Measurements from ENCODE around the gene TFB1M.

TFB1M gene

DNA sequence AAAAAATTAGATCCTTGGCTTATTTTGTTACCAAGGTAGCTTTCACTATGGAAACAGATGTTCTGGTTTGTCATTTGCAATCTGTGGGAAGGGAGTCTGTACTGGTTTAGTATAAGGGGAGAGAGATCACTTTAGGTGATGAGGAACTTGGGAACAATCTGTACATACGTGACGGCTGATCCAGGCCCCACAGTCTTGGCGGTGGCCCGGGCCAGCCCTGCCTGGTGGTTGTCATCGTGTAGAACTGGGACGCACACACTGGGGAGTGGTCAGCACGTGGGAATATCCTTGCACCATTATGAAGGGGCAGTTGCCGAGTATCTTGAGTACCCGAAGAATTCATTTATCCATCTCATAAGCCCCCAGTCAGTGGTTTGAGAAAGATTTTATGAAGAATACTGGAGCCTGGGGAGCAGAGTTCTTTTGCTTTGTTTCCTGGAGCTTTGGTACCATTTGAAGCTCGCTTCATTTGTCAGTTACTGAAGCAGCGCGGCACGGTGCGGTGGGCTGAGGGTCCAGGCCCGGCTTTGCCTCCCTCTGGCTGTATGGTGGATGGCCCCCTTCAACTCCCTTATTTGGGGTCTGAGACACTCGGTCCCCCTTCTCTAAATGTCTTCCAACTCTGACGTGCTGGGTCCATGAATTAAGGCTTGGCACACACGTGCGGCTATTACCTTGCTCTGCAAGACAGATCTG is 73.2 kb downstream of the TFB1M start:
- Histone ChIP-seq H3K36me3 (no peaks in the 10 kb centered on the region), H3K27me3 (no peaks in the 10 kb centered on the region), H3K4me3 (ENCODE audit: low read depth in 1 of 2, low read length in 1 of 2) (no peak overlapping the region), H3K9me3 (no peaks in the 10 kb centered on the region), H3K27ac (no peak overlapping the region), H3K4me1 (ENCODE audit: control insufficient read depth in 1 of 2, insufficient read depth in 1 of 2, low read depth in 1 of 2, low read length in 1 of 2) (no peaks in the 10 kb centered on the region)
- TF ChIP-seq, protein P1, sequence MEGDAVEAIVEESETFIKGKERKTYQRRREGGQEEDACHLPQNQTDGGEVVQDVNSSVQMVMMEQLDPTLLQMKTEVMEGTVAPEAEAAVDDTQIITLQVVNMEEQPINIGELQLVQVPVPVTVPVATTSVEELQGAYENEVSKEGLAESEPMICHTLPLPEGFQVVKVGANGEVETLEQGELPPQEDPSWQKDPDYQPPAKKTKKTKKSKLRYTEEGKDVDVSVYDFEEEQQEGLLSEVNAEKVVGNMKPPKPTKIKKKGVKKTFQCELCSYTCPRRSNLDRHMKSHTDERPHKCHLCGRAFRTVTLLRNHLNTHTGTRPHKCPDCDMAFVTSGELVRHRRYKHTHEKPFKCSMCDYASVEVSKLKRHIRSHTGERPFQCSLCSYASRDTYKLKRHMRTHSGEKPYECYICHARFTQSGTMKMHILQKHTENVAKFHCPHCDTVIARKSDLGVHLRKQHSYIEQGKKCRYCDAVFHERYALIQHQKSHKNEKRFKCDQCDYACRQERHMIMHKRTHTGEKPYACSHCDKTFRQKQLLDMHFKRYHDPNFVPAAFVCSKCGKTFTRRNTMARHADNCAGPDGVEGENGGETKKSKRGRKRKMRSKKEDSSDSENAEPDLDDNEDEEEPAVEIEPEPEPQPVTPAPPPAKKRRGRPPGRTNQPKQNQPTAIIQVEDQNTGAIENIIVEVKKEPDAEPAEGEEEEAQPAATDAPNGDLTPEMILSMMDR (IDR thresholded peaks at IDR 0.05): no peak

- Histone ChIP-seq H3K9me3 (no peaks in the 10 kb centered on the region), H3K27ac (no peak overlapping the region), H3K4me1 (ENCODE audit: control insufficient read depth in 1 of 2, insufficient read depth in 1 of 2, low read depth in 1 of 2, low read length in 1 of 2) (no peaks in the 10 kb centered on the region), H3K27me3 (no peaks in the 10 kb centered on the region), H3K4me3 (ENCODE audit: low read depth in 1 of 2, low read length in 1 of 2) (no peak overlapping the region), H3K36me3 (no peaks in the 10 kb centered on the region)
- TF ChIP-seq, protein P1 (IDR thresholded peaks at IDR 0.05): no peak
These were observed 76.7 kb downstream of the TFB1M start for GRCh38 chr6:155237613-155238012.

- H3K27ac ChIP-seq: no peak overlapping the region
- H3K9me3 ChIP-seq: no peaks in the 10 kb centered on the region
- no peak overlapping the region for H3K4me3 ChIP-seq (ENCODE audit: low read depth in 1 of 2, low read length in 1 of 2)
- TF ChIP-seq, protein P1 (IDR thresholded peaks at IDR 0.05): no peak
- no peaks in the 10 kb centered on the region for H3K27me3 ChIP-seq
- H3K4me1 ChIP-seq (ENCODE audit: control insufficient read depth in 1 of 2, insufficient read depth in 1 of 2, low read depth in 1 of 2, low read length in 1 of 2): no peaks in the 10 kb centered on the region
- no peaks in the 10 kb centered on the region for H3K36me3 ChIP-seq
These were observed 79.2 kb downstream of the TFB1M start for GRCh38 chr6:155235087-155235486.

DNA sequence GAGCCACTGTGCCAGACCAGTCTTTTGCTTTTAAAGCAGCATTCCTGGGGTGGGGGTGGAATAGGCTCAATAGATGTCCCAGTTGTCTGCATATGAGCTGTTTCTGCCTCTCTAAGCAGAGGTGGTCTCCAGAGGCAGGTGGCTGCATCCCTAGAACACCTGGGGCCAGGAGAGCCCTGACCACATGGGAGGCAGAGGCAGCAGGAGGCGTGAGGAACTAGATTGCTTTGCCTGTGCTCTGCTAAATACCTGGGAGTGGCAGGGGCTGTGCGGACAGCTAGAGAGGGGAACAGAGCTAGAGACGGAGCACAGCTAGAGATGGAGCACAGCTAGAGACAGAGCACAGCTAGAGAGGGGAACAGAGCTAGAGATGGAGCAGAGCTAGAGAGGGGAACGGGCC is 79.6 kb downstream of the TFB1M start:
- no peaks in the 10 kb centered on the region for H3K36me3 ChIP-seq
- H3K4me1 ChIP-seq (ENCODE audit: control insufficient read depth in 1 of 2, insufficient read depth in 1 of 2, low read depth in 1 of 2, low read length in 1 of 2): no peaks in the 10 kb centered on the region
- TF ChIP-seq, protein P1 (IDR thresholded peaks at IDR 0.05): no peak
- no peak overlapping the region for H3K4me3 ChIP-seq (ENCODE audit: low read depth in 1 of 2, low read length in 1 of 2)
- no peaks in the 10 kb centered on the region for H3K9me3 ChIP-seq
- no peaks in the 10 kb centered on the region for H3K27me3 ChIP-seq
- no peak overlapping the region for H3K27ac ChIP-seq

DNA sequence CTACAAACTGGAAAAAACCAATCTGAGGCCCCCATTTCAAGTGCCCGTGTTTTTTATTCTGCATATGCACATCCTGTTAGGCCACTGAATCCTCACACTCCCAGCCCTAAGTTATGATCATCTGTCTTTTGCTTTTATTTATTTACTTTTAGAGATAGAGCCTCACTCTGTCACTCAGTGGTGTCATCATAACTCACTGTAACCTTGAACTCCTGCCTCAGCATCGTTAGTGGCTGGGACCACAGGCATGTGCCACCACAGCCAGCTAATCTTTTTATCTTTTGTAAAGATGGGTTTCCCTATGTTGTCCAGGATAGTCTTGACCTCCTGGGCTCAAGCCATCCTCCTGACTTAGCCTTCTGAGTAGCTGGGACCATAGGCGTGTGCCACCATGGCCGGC is 80.1 kb downstream of the TFB1M start:
- Histone ChIP-seq H3K36me3 (no peaks in the 10 kb centered on the region), H3K4me3 (ENCODE audit: low read depth in 1 of 2, low read length in 1 of 2) (no peak overlapping the region), H3K4me1 (ENCODE audit: control insufficient read depth in 1 of 2, insufficient read depth in 1 of 2, low read depth in 1 of 2, low read length in 1 of 2) (no peaks in the 10 kb centered on the region), H3K27me3 (no peaks in the 10 kb centered on the region), H3K27ac (no peak overlapping the region), H3K9me3 (no peaks in the 10 kb centered on the region)
- TF ChIP-seq, protein P1 (IDR thresholded peaks at IDR 0.05): no peak

Data from neutrophil (primary cell).